ENCODE data around the gene CERS6.

CERS6 gene

GRCh38 chr2:168770796-168771195, 314.7 kb downstream of the CERS6 start:
- TF ChIP-seq Cebpa-rat (IDR thresholded peaks at IDR 0.05): no peak
- Histone ChIP-seq H4K20me1 (no peaks in the 10 kb centered on the region), H3K27ac (no peak overlapping the region), H3K9ac (no peak overlapping the region), H3K27me3 (no peaks in the 10 kb centered on the region), H3K9me3 (0 out of 2 replicates have a peak, but pooled peaks cover 6% of the 10 kb centered on the region), H3K4me2 (no peak overlapping the region), H3K4me3 (no peak overlapping the region), H3K4me1 (peaks cover 5% of the 10 kb centered on the region; the same call in 1 of the 2 replicates), H3K36me3 (peaks cover 61% of the 10 kb centered on the region)

GRCh38 chr2:168772704-168773103, 316.6 kb downstream of the CERS6 start:
- Histone ChIP-seq H3K9ac (no peak overlapping the region), H4K20me1 (no peaks in the 10 kb centered on the region), H3K27me3 (no peaks in the 10 kb centered on the region), H3K4me1 (peaks cover under 1% of the 10 kb centered on the region; the same call in 1 of the 2 replicates), H3K4me3 (no peak overlapping the region), H3K9me3 (0 out of 2 replicates have a peak, but pooled peaks cover 6% of the 10 kb centered on the region), H3K4me2 (no peak overlapping the region), H3K36me3 (peaks cover 51% of the 10 kb centered on the region), H3K27ac (no peak overlapping the region)
- no peak for TF ChIP-seq Cebpa-rat (IDR thresholded peaks at IDR 0.05)

GRCh38 chr2:168773128-168773527, 317.1 kb downstream of the CERS6 start:
- H3K27ac ChIP-seq: no peak overlapping the region
- H3K9me3 ChIP-seq: 0 out of 2 replicates have a peak, but pooled peaks cover 5% of the 10 kb centered on the region
- H3K4me1 ChIP-seq: no peaks in the 10 kb centered on the region
- no peaks in the 10 kb centered on the region for H4K20me1 ChIP-seq
- TF ChIP-seq Cebpa-rat (IDR thresholded peaks at IDR 0.05): no peak
- H3K4me2 ChIP-seq: no peak overlapping the region
- H3K9ac ChIP-seq: no peak overlapping the region
- no peaks in the 10 kb centered on the region for H3K27me3 ChIP-seq
- H3K4me3 ChIP-seq: no peak overlapping the region
- H3K36me3 ChIP-seq: peaks cover 48% of the 10 kb centered on the region

- Histone ChIP-seq H4K20me1 (no peaks in the 10 kb centered on the region), H3K36me3 (peaks cover 42% of the 10 kb centered on the region), H3K27me3 (no peaks in the 10 kb centered on the region), H3K4me2 (no peak overlapping the region), H3K27ac (no peak overlapping the region), H3K4me3 (no peak overlapping the region), H3K9ac (no peak overlapping the region), H3K4me1 (no peaks in the 10 kb centered on the region), H3K9me3 (no peaks in the 10 kb centered on the region)
- no peak for TF ChIP-seq Cebpa-rat (IDR thresholded peaks at IDR 0.05)
These were observed 317.8 kb downstream of the CERS6 start for GRCh38 chr2:168773719-168774521.

DNA sequence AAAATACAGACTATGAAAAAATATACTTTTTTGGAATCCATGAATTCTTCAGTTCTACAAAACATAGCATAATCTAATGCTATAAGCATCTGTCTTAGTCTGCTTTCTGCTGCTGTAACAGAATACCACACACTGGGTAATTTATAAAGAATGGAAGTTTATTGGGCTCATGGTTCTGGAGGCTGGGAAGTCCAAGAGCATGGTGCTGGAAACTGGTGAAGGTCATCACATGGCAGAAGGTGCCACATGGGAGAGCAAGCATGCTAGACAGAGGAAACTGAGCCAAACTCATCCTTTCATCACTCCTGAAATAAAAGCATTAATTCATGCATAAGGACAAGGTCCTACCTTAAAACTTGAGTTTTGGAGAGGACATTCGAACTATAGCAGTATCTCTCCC, 319.8 kb downstream of the CERS6 start:
- no peak overlapping the region for H3K9ac ChIP-seq
- no peak for TF ChIP-seq Cebpa-rat (IDR thresholded peaks at IDR 0.05)
- H4K20me1 ChIP-seq: no peaks in the 10 kb centered on the region
- H3K9me3 ChIP-seq: no peaks in the 10 kb centered on the region
- no peak overlapping the region for H3K4me2 ChIP-seq
- peaks cover 26% of the 10 kb centered on the region for H3K36me3 ChIP-seq
- H3K4me3 ChIP-seq: no peak overlapping the region
- H3K27me3 ChIP-seq: no peaks in the 10 kb centered on the region
- H3K27ac ChIP-seq: no peak overlapping the region
- no peaks in the 10 kb centered on the region for H3K4me1 ChIP-seq

DNA sequence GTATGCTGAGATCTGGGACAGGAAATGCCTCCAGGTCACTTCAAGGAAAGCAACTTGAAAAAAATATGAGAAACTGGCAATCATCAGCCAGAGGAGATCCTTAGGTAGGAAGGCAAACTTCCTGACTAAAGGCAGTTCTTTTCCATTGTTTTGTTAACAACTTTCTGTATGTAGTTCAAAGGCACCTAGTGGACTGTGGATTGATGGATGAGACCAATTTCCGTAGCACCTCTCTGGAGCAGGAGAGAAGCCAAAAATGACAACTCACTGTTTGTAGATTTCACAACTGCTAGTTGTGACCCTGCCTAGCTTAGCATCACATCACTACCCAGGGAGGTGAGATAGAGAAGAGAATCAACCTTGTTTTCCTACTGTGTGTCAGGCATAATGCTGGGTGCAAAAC, 324.6 kb downstream of the CERS6 start:
- Histone ChIP-seq H3K9me3 (no peaks in the 10 kb centered on the region), H3K4me3 (no peak overlapping the region), H3K4me2 (no peak overlapping the region), H4K20me1 (no peaks in the 10 kb centered on the region), H3K27ac (no peak overlapping the region), H3K9ac (no peak overlapping the region), H3K36me3 (0 out of 2 replicates have a peak, but pooled peaks cover 5% of the 10 kb centered on the region), H3K27me3 (no peaks in the 10 kb centered on the region), H3K4me1 (no peaks in the 10 kb centered on the region)
- no peak for TF ChIP-seq Cebpa-rat (IDR thresholded peaks at IDR 0.05)

DNA sequence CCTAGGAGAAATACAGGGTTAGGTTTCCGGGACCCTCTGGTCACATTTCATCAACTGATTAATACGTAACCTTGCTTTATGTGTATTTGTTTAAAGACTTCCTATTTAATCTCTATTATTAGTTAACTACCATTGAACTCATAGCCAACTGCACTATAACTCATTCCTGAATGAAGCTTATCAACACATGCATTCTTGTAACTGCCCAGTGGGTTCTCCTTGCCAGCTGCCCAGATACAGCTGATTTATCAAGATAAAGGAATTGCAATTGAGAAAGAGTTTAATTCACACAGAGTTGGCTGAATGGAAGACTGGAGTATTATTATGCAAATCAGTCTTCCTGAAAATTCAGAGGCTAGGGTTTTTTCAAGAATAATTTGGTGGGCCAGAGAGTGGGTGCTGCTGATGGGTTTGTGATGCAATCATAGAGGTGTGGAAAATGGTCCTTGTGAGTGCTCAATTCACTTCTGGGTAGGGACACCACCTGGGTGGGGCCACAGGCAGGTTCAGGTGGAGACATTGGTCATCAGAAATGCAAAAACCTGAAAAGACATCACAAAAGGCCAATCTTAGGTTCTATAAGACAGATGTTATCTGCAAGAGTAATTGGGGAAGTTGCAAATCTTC, 325.2 kb downstream of the CERS6 start:
- no peak overlapping the region for H3K4me3 ChIP-seq
- H3K9ac ChIP-seq: no peak overlapping the region
- H3K4me2 ChIP-seq: no peak overlapping the region
- H3K27ac ChIP-seq: no peak overlapping the region
- no peak for TF ChIP-seq Cebpa-rat (IDR thresholded peaks at IDR 0.05)
- no peaks in the 10 kb centered on the region for H3K36me3 ChIP-seq
- H4K20me1 ChIP-seq: no peaks in the 10 kb centered on the region
- no peaks in the 10 kb centered on the region for H3K4me1 ChIP-seq
- no peaks in the 10 kb centered on the region for H3K9me3 ChIP-seq
- H3K27me3 ChIP-seq: no peaks in the 10 kb centered on the region

DNA sequence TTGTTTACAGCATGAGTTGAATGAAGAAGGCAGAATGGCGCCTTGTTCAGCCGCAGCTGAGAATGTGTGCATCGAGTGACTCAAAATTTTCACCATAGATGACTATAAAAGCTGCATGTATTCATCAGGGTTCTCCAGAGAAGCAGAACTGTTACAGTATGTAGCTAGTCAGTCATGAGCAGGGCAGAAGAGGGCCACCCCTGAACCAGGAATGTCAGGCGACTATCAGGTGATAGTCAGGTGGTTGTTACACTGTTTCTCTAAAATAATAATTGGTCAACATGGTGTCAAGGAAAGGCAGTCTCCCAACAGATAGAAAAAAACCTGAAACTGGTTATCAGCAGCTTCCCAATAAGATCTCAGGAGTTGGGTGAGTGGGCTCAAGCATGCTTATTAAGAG, 326.2 kb downstream of the CERS6 start:
- Histone ChIP-seq H3K4me1 (no peaks in the 10 kb centered on the region), H3K36me3 (no peaks in the 10 kb centered on the region), H3K4me3 (no peak overlapping the region), H3K9ac (no peak overlapping the region), H4K20me1 (no peaks in the 10 kb centered on the region), H3K9me3 (no peaks in the 10 kb centered on the region), H3K27me3 (no peaks in the 10 kb centered on the region), H3K4me2 (no peak overlapping the region), H3K27ac (no peak overlapping the region)
- no peak for TF ChIP-seq Cebpa-rat (IDR thresholded peaks at IDR 0.05)

DNA sequence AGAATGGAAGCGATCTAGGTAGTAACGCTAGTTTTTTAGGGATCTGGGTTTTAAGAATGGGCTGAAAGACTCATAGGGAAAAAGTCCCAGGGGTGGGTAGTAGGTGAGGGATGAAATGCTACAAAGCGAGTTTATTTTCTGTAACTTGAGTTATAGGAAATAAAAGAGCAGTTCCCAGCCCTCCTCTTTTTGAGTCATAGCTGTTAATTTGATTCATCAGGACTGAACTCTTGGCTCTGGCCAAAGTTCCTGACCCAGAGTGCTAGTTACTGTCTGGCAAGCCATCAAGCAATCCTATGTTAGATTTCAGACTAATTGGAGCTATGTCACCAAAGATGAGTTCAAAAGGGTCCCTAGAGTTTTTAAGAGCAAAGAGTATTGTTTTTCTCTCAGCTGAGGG, 328.9 kb downstream of the CERS6 start:
- no peak for TF ChIP-seq Cebpa-rat (IDR thresholded peaks at IDR 0.05)
- H3K4me2 ChIP-seq: no peak overlapping the region
- no peaks in the 10 kb centered on the region for H3K4me1 ChIP-seq
- no peaks in the 10 kb centered on the region for H4K20me1 ChIP-seq
- H3K36me3 ChIP-seq: no peaks in the 10 kb centered on the region
- H3K27ac ChIP-seq: no peak overlapping the region
- H3K27me3 ChIP-seq: no peaks in the 10 kb centered on the region
- no peak overlapping the region for H3K4me3 ChIP-seq
- H3K9me3 ChIP-seq: no peaks in the 10 kb centered on the region
- H3K9ac ChIP-seq: no peak overlapping the region

GRCh38 chr2:168787098-168787781, 331.2 kb downstream of the CERS6 start:
- Histone ChIP-seq H3K36me3 (no peaks in the 10 kb centered on the region), H3K9ac (no peak overlapping the region), H3K4me2 (no peak overlapping the region), H3K9me3 (no peaks in the 10 kb centered on the region), H3K27me3 (no peaks in the 10 kb centered on the region), H3K4me1 (no peaks in the 10 kb centered on the region), H4K20me1 (no peaks in the 10 kb centered on the region), H3K27ac (no peak overlapping the region), H3K4me3 (no peak overlapping the region)
- TF ChIP-seq Cebpa-rat (IDR thresholded peaks at IDR 0.05): no peak
